PFSK-1 (cell line): Measurements from ENCODE around the gene FGD4.

Source experiments
- FOXP2 ChIP-seq: optimal IDR thresholded peaks from 2 replicates; pipeline ENCODE3; 2011; ENCODE audit warnings: borderline replicate concordance, control low read depth, inconsistent platforms; ENCODE audit not compliant: insufficient read depth; ENCODE audit errors: extremely low read length, extremely low read depth
- POLR2AphosphoS5 ChIP-seq: IDR thresholded peaks from 2 replicates; pipeline ENCODE4 v1.6.1; 2012; ENCODE audit warnings: low read depth, mild to moderate bottlenecking, control low read depth, low read length, moderate library complexity
- TF ChIP-seq, protein P1 (sequence below), 2 experiments: IDR thresholded peaks; 2 replicates each; pipeline versions ENCODE4 v1.6.1 to v1.8.0; 2011 to 2012; ENCODE audit warnings: low read depth in 2 of 2, low read length in 2 of 2, control low read depth in 1 of 2, inconsistent platforms in 1 of 2, mild to moderate bottlenecking in 1 of 2, moderate library complexity in 1 of 2; ENCODE audit not compliant: insufficient read depth in 1 of 2

- TF ChIP-seq, protein P1, sequence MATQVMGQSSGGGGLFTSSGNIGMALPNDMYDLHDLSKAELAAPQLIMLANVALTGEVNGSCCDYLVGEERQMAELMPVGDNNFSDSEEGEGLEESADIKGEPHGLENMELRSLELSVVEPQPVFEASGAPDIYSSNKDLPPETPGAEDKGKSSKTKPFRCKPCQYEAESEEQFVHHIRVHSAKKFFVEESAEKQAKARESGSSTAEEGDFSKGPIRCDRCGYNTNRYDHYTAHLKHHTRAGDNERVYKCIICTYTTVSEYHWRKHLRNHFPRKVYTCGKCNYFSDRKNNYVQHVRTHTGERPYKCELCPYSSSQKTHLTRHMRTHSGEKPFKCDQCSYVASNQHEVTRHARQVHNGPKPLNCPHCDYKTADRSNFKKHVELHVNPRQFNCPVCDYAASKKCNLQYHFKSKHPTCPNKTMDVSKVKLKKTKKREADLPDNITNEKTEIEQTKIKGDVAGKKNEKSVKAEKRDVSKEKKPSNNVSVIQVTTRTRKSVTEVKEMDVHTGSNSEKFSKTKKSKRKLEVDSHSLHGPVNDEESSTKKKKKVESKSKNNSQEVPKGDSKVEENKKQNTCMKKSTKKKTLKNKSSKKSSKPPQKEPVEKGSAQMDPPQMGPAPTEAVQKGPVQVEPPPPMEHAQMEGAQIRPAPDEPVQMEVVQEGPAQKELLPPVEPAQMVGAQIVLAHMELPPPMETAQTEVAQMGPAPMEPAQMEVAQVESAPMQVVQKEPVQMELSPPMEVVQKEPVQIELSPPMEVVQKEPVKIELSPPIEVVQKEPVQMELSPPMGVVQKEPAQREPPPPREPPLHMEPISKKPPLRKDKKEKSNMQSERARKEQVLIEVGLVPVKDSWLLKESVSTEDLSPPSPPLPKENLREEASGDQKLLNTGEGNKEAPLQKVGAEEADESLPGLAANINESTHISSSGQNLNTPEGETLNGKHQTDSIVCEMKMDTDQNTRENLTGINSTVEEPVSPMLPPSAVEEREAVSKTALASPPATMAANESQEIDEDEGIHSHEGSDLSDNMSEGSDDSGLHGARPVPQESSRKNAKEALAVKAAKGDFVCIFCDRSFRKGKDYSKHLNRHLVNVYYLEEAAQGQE (IDR thresholded peaks at IDR 0.05; ENCODE audit: insufficient read depth in 1 of 2, low read depth in 2 of 2, low read length in 2 of 2): no peak
- TF ChIP-seq POLR2AphosphoS5 (no peak), FOXP2 (no peak)
Observed at GRCh38 chr12:32551058-32551457, 151.7 kb downstream of the FGD4 start.
